Left ventricle myocardium inferior (tissue), 1 donor: ENCODE data around the gene RPL29. TPM values are rescaled to one million over a fixed set of nuclear protein-coding genes. Genes with fewer than 3 reads are reported as not detected.
A peak's percentile ranks its signal among the peaks of the same experiment; 100 is the strongest.

ENCODE experiments used
- DNase-seq: peaks from one replicate; pipeline ENCODE4 v3.0.0-alpha.2; 2020
- H3K27ac ChIP-seq: fragments of 200-600 bp; replicated peaks from 2 replicates; pipeline ENCODE4 v1.8.0; 2021
- H3K27me3 ChIP-seq: fragments of 200-600 bp; 2 replicates; pipeline ENCODE4 v1.8.0; 2021; ENCODE audit warnings: low read depth
- H3K36me3 ChIP-seq: fragments of 200-600 bp; 2 replicates; pipeline ENCODE4 v1.8.0; 2021
- H3K4me1 ChIP-seq: fragments of 200-600 bp; 2 replicates; pipeline ENCODE4 v1.8.0; 2021
- H3K4me3 ChIP-seq: fragments of 200-600 bp; 2 replicates; pipeline ENCODE4 v1.8.0; 2021; ENCODE audit warnings: mild to moderate bottlenecking, moderate library complexity
- H3K9me3 ChIP-seq: fragments of 200-600 bp; replicated peaks from 2 replicates; pipeline ENCODE4 v1.8.0; 2021
- CTCF ChIP-seq: fragments of 200-600 bp; IDR thresholded peaks from 2 replicates; pipeline ENCODE4 v1.8.0; 2021; ENCODE audit warnings: antibody characterized with exemption, mild to moderate bottlenecking, borderline replicate concordance
- intact Hi-C: fragments of 100-400 bp; cut with micrococcal nuclease; formaldehyde crosslinking; loops from one replicate; pipeline ENCODE4 v1.11.0; 2022
- total RNA-seq: library from RNA; stranded (reverse); fragmentation: NEBNext Ultra II Directional; extraction: Animal tissue kit (Norgen Biotek cat#: 25700); gene quantifications from one replicate; pipeline ENCODE4 v1.2.1, GENCODE V29; 2021
- donor health status: DM: no; HTN: yes; CAD: no; lungs with severe emphysema.

RPL29 gene
- total RNA-seq, 1 donor from 2014 or later = 621 TPM

- intact Hi-C loops = loop anchor here (10.0 kb wide), 1 partner anchor 48 kb away; the partner anchor contains the start of gene DUSP7
- Histone ChIP-seq H3K9me3 (no peaks in the 10 kb centered on the region), H3K27me3 (no peaks in the 10 kb centered on the region), H3K4me3 (no peak overlapping the region), H3K4me1 (peaks cover 44% of the 10 kb centered on the region), H3K36me3 (no peaks in the 10 kb centered on the region), H3K27ac (peak overlapping the region; percentile 80)
- TF ChIP-seq CTCF = no peak
- DNase-seq = no peak
Measured at GRCh38 chr3:52007291-52007690, 11.6 kb upstream of the RPL29 start.

- intact Hi-C loops = loop anchor here (10.0 kb wide), 1 partner anchor 48 kb away; the partner anchor contains the start of gene DUSP7
- DNase-seq = no peak
Measured at GRCh38 chr3:52006820-52007133, 11.1 kb upstream of the RPL29 start.

GRCh38 chr3:52006017-52006819, 10.5 kb upstream of the RPL29 start:
- no peak for DNase-seq
- Histone ChIP-seq H3K4me3 (peak overlapping the region; percentile 34), H3K9me3 (no peaks in the 10 kb centered on the region), H3K27ac (peak overlapping the region; percentile 80), H3K27me3 (no peaks in the 10 kb centered on the region), H3K4me1 (peaks cover 51% of the 10 kb centered on the region), H3K36me3 (no peaks in the 10 kb centered on the region)
- TF ChIP-seq CTCF = no peak
- intact Hi-C loops = loop anchor here (10.0 kb wide), 1 partner anchor 49 kb away; the partner anchor contains the start of gene DUSP7

More at GRCh38 chr3:52006820-52007133, 11.1 kb upstream of the RPL29 start:
- H3K36me3 ChIP-seq = no peaks in the 10 kb centered on the region
- H3K27ac ChIP-seq = peak overlapping the region; percentile 80
- H3K9me3 ChIP-seq = no peaks in the 10 kb centered on the region
- H3K4me3 ChIP-seq = no peak overlapping the region
- H3K4me1 ChIP-seq = peaks cover 45% of the 10 kb centered on the region
- no peak for TF ChIP-seq CTCF
- no peaks in the 10 kb centered on the region for H3K27me3 ChIP-seq

- DNase-seq = no peak
Measured at GRCh38 chr3:52005571-52005986, 9.9 kb upstream of the RPL29 start.

GRCh38 chr3:52004906-52005395, 9.3 kb upstream of the RPL29 start:
- peak overlapping the region; percentile 80 for H3K27ac ChIP-seq
- no peak for DNase-seq
- intact Hi-C loops = loop anchor here (1.0 to 10.0 kb wide), 3 partner anchors 50 to 137 kb away; partner anchors contain the start of gene DUSP7
- no peaks in the 10 kb centered on the region for H3K27me3 ChIP-seq
- H3K4me1 ChIP-seq = peaks cover 51% of the 10 kb centered on the region
- H3K9me3 ChIP-seq = no peaks in the 10 kb centered on the region
- peak overlapping the region; percentile 34 for H3K4me3 ChIP-seq
- TF ChIP-seq CTCF = no peak
- no peaks in the 10 kb centered on the region for H3K36me3 ChIP-seq

More at GRCh38 chr3:52005571-52005986, 9.9 kb upstream of the RPL29 start:
- Histone ChIP-seq H3K4me3 (peak overlapping the region; percentile 34), H3K36me3 (no peaks in the 10 kb centered on the region), H3K27me3 (no peaks in the 10 kb centered on the region), H3K9me3 (no peaks in the 10 kb centered on the region), H3K27ac (peak overlapping the region; percentile 80), H3K4me1 (peaks cover 51% of the 10 kb centered on the region)
- intact Hi-C loops = loop anchor here (10.0 kb wide), 1 partner anchor 49 kb away; the partner anchor contains the start of gene DUSP7
- no peak for TF ChIP-seq CTCF
